SU-DHL-6 (cell line): ENCODE data around the gene GPR26.

ENCODE experiments used
- H2AFZ ChIP-seq: fragments of 200-600 bp; sonication (generic); 2 replicates; pipeline ENCODE4 v1.6.1; 2014; ENCODE audit warnings: low read depth, mild to moderate bottlenecking, moderate library complexity, mixed read lengths, antibody characterized with exemption, low read length; ENCODE audit not compliant: severe bottlenecking
- H3F3A ChIP-seq: fragments of 200-600 bp; shearing (Covaris generic); 2 replicates; pipeline ENCODE4 v1.6.0; 2016; ENCODE audit warnings: antibody characterized with exemption, mild to moderate bottlenecking; ENCODE audit not compliant: insufficient read depth
- H3K27ac ChIP-seq: fragments of 200-600 bp; sonication (generic); 2 replicates; pipeline ENCODE4 v1.5.1; 2016; ENCODE audit warnings: low read depth, mild to moderate bottlenecking, low read length, moderate library complexity, mixed read lengths
- H3K27me3 ChIP-seq: fragments of 200-600 bp; sonication (generic), shearing (Covaris generic); 2 replicates; pipeline ENCODE4 v1.6.0; 2014; ENCODE audit warnings: mild to moderate bottlenecking, low read length
- H3K36me3 ChIP-seq: fragments of 200-600 bp; sonication (generic); 2 replicates; pipeline ENCODE4 v1.6.1; 2014; ENCODE audit warnings: mild to moderate bottlenecking, low read length, mixed read lengths
- H3K4me2 ChIP-seq: fragments of 300-600, 200-600 bp; shearing (Covaris generic), sonication (generic); 2 replicates; pipeline ENCODE4 v1.6.0; 2014; ENCODE audit warnings: low read length, low read depth, mild to moderate bottlenecking; ENCODE audit not compliant: poor library complexity, severe bottlenecking
- H3K4me3 ChIP-seq: fragments of 200-600 bp; sonication (generic); 2 replicates; pipeline ENCODE4 v1.5.1; 2014; ENCODE audit warnings: antibody characterized with exemption, low read length, mild to moderate bottlenecking, mixed read lengths; ENCODE audit not compliant: insufficient read depth, poor library complexity, severe bottlenecking
- H3K79me2 ChIP-seq: fragments of 200-600 bp; sonication (generic); 2 replicates; pipeline ENCODE4 v1.6.1; 2014; ENCODE audit warnings: mild to moderate bottlenecking, low read length, moderate library complexity; ENCODE audit not compliant: insufficient read depth
- H3K9ac ChIP-seq: fragments of 200-600 bp; sonication (generic); 2 replicates; pipeline ENCODE4 v1.7.0; 2014; ENCODE audit warnings: mild to moderate bottlenecking, low read length
- H3K9me2 ChIP-seq: fragments of 200-600 bp; sonication (generic); replicated peaks from 2 replicates; pipeline ENCODE4 v1.6.1; 2014; ENCODE audit warnings: low read length; ENCODE audit not compliant: insufficient read depth
- H3K9me3 ChIP-seq: fragments of 200-600 bp; sonication (generic); 2 replicates; pipeline ENCODE4 v1.6.1; 2014; ENCODE audit warnings: low read length, mixed read lengths; ENCODE audit not compliant: insufficient read depth
- H4K20me1 ChIP-seq: fragments of 200-600 bp; sonication (generic); 2 replicates; pipeline ENCODE4 v1.6.1; 2014; ENCODE audit warnings: low read depth, mild to moderate bottlenecking, antibody characterized with exemption, low read length, moderate library complexity, mixed read lengths
- CTCF ChIP-seq: fragments of 200-600 bp; sonication (generic); IDR thresholded peaks from one replicate; pipeline ENCODE4 v1.5.1; 2017; ENCODE audit warnings: antibody characterized with exemption, mild to moderate bottlenecking, low read length, moderate library complexity; ENCODE audit not compliant: insufficient read depth, poor library complexity, severe bottlenecking
- EZH2phosphoT487 ChIP-seq: fragments of 200-600 bp; sonication (generic), shearing (Covaris generic); conservative IDR thresholded peaks from 2 replicates; pipeline ENCODE4 v1.6.1; 2018; ENCODE audit warnings: mild to moderate bottlenecking, antibody characterized with exemption, low read length, moderate library complexity, mixed read lengths

GPR26 gene

GRCh38 chr10:123651421-123652047 is 14.6 kb upstream of the GPR26 start:
- Histone ChIP-seq H3K9me3 (no peaks in the 10 kb centered on the region), H3F3A (no peaks in the 10 kb centered on the region), H3K9ac (no peak overlapping the region), H4K20me1 (no peaks in the 10 kb centered on the region), H3K36me3 (no peaks in the 10 kb centered on the region), H3K27me3 (no peaks in the 10 kb centered on the region), H3K4me3 (no peak overlapping the region), H3K9me2 (no peaks in the 10 kb centered on the region), H3K27ac (no peak overlapping the region), H2AFZ (no peak overlapping the region), H3K4me2 (no peak overlapping the region), H3K79me2 (no peaks in the 10 kb centered on the region)
- TF ChIP-seq CTCF, result no peak
- TF ChIP-seq EZH2phosphoT487, result no peak

DNA sequence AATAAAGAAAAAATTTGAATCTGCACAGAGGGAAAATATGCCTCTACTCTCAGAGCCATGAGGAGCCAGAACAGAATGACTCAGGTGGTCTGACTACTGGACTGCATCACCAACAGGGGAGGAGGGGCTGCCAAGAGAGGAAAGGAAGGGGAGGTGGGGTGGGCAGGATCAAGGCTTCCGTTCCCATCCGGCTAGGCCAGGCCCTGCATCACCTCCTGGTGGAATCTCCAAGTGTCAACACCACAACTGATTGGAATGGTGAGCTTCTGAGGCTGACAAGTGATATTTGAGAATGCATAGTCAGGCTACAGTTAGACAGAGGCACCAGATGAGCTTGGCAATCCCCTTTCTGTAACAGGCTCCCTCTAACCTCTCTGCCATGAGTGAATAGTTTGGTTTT is 10.4 kb upstream of the GPR26 start:
- no peaks in the 10 kb centered on the region for H3F3A ChIP-seq
- no peak overlapping the region for H3K4me3 ChIP-seq
- no peak overlapping the region for H2AFZ ChIP-seq
- TF ChIP-seq EZH2phosphoT487 (no peak), CTCF (no peak)
- no peaks in the 10 kb centered on the region for H3K27me3 ChIP-seq
- no peaks in the 10 kb centered on the region for H3K9me3 ChIP-seq
- no peaks in the 10 kb centered on the region for H3K36me3 ChIP-seq
- H3K27ac ChIP-seq, result no peak overlapping the region
- H4K20me1 ChIP-seq, result no peaks in the 10 kb centered on the region
- H3K9me2 ChIP-seq, result no peaks in the 10 kb centered on the region
- H3K9ac ChIP-seq, result no peak overlapping the region
- H3K79me2 ChIP-seq, result no peaks in the 10 kb centered on the region
- H3K4me2 ChIP-seq, result no peak overlapping the region

- Histone ChIP-seq H4K20me1 (no peaks in the 10 kb centered on the region), H3K9ac (no peak overlapping the region), H3F3A (no peaks in the 10 kb centered on the region), H3K4me3 (no peak overlapping the region), H3K27ac (no peak overlapping the region), H3K9me2 (no peaks in the 10 kb centered on the region), H3K4me2 (no peak overlapping the region), H3K36me3 (no peaks in the 10 kb centered on the region), H2AFZ (no peak overlapping the region), H3K79me2 (no peaks in the 10 kb centered on the region), H3K27me3 (no peaks in the 10 kb centered on the region), H3K9me3 (no peaks in the 10 kb centered on the region)
- TF ChIP-seq EZH2phosphoT487 (no peak), CTCF (no peak)
These were observed 2.6 kb upstream of the GPR26 start for GRCh38 chr10:123663522-123663921.
